GM19452 (cell line): ENCODE data around the gene CPHXL.

ENCODE experiments used
- ATAC-seq: cut with Tn5 transposase; IDR thresholded peaks from one replicate; pipeline ENCODE4 v1.9.1; 2021; ENCODE audit not compliant: unreplicated experiment

CPHXL gene

GRCh38 chr16:75702242-75702641 lies 24.0 kb downstream of the CPHXL start:
- no peak for ATAC-seq

DNA sequence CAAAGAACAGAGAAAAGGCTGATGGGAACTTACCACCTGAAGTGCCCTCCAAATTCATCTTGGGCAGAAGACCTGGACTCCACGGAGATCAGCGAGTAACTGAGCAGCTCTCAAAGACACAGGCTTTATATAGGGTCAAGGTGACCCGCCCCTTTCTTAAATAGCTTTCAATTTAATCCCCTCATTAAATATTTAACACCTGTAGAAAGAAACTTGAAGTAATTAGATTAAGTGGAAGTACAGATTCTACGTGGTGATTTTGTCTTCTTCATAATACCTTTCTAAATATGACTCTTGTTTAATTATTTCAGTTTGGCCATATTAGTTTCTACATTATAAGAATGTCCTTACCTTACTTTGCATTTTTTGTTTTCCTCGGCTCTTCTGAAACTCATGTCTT lies 24.9 kb downstream of the CPHXL start, which contains the start of gene DUXB:
Gene DUXB (minus strand): TSS at position 101 of the 400 bp plus-strand sequence. CDS start 43 bp downstream, at position 58.
- no peak for ATAC-seq

DNA sequence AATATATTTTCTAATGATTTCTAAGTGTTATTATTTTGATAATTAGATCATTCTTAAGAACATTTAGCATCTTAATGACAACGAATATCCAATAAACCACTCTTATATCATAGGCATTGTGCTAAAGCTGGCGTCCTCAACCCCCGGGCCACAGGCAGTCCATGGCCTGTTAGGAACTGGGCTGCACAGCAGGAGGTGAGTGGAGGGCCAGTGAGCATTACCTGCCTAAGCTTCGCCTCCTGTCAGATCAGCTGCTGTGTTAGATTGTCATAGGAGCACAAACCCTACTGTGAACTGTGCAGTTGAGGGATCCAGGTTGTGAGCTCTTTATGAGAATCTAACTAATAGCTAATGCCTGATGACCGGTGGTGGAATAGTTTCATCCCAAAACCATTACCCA lies 28.7 kb downstream of the CPHXL start:
- ATAC-seq: no peak

DNA sequence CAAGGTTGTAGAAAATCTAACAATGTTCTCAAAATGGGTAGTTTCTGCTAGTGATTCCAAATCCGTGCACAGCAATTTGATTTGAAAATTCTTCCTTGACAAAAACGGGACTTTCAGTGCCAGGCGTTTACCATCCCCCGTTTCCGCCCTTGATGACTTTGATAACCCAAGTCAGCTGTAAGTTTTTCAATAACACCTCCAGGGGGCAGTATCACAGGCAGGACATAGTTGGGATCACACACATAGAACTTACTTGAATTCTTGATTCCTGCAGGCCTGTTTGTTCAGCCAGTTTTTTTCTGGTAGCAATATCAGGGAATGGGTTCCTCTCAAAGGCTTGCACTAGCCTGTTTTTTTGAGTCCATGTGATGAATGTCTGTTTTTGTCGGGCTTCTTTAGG lies 30.6 kb downstream of the CPHXL start:
- ATAC-seq: no peak

- no peak for ATAC-seq
These were observed 38.9 kb downstream of the CPHXL start for GRCh38 chr16:75687361-75687760.

GRCh38 chr16:75682308-75682707 lies 44.0 kb downstream of the CPHXL start:
- ATAC-seq: no peak

- no peak for ATAC-seq
These were observed 46.9 kb downstream of the CPHXL start for GRCh38 chr16:75679366-75679765.

DNA sequence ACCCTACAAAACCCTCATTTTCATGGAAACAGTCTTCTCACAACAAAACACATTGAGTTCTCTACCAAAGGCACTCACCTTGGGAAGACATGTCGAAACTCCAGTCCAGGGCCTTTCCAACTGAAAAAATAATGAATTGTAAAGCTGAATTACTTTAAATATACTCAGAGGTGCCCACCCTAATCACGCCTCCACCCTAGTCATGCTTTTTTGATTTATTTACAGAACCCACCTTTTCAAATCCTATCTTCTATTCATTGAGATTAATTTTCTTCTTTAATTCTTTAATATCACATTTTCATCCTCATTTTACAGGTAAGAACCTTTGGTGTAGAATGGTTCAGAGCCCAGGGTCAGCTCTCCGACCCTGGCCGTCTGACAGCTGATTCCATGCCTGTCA lies 49.4 kb downstream of the CPHXL start, which contains the start of gene CPHXL2:
Gene CPHXL2 (minus strand): TSS at position 101 of the 400 bp plus-strand sequence. CDS start 10 bp downstream, at position 91.
- no peak for ATAC-seq

DNA sequence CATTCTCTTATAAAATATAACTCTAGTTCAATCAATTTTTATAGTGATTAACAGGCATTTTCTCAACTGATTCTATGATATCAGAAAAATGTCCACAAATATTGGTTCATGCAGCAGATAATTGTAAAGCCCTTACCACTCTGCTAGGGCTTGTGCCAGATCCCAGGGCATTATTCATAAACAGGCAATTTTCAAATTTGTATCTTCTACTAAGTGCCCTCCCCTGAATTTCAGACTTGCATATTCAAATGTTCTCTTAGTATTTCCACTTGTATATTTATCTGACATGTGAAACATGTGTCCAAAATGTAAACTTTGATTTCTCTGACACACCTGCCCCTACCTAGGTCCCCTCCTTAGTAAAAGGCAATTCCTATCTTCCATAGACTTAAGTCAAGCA lies 58.8 kb downstream of the CPHXL start:
- ATAC-seq: no peak
